ENCODE measurements around the gene CLIP2. TPM values are rescaled to one million over a fixed set of nuclear protein-coding genes. Genes with fewer than 3 reads are reported as not detected.
"Not testable (repeated sequence)": the region's sequence is repeated elsewhere in the genome, so short reads cannot be mapped to it uniquely, and the experiment has no call there.

Gene CLIP2
- total RNA-seq, 2 donors from 2014 or later: 50.7 to 52.9 TPM

DNA sequence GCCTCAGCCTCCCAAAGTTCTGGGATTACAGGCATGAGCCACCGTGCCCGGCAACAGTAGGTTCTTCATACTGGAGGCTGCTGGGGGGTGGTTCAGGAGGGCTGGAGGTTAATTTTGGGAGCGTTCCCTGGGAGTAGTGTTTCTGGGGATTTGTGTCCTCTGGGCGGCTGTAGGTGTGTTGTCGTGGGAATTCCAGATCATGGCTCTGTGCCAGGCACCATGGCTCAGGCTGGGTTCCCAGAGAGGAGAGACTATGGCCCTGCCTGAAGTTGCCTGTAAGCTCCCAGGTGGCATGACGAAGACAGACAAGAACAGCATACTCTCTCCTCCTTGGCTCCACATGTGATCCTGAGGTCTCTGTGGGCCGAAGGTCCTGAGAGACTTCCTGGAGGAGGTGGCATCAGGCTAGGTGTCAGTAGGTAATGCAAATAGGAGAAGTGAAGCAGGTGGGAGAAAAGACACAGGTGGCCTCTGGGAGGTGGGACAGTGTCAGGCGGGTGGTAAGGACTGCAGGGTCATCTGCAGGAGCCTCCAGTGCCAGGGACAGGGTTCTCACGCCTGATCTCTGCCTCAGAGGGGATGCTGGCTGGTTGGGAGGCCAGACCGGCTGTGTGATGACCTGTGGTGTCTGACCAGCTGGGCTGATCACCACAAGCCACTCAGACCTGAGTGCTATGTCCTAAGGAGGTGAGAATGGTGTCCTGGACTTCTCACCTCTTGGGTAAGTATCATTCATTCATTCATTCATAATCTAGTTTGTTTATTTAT lies 18.7 kb downstream of the CLIP2 start:
- Histone ChIP-seq H3K9me3 (no peaks in the 10 kb centered on the region), H3K27me3 (replicated peaks; ENCODE audit: insufficient read depth) (no peaks in the 10 kb centered on the region), H3K36me3 (no peaks in the 10 kb centered on the region), H3K27ac (peak overlapping the region in 1 of 2 donors; percentile 75), H3K4me1 (ENCODE audit: control insufficient read depth in 1 of 2, low read depth in 2 of 2) (peaks cover 27 to 50% of the 10 kb centered on the region in 2 donors), H3K4me3 (peak overlapping the region; percentile 73)
- DNase-seq (ENCODE audit: low spot score) (no peak), ATAC-seq (ENCODE audit: insufficient number of reproducible peaks, low FRiP score, low read depth) (no peak)
- TF ChIP-seq, protein P1, sequence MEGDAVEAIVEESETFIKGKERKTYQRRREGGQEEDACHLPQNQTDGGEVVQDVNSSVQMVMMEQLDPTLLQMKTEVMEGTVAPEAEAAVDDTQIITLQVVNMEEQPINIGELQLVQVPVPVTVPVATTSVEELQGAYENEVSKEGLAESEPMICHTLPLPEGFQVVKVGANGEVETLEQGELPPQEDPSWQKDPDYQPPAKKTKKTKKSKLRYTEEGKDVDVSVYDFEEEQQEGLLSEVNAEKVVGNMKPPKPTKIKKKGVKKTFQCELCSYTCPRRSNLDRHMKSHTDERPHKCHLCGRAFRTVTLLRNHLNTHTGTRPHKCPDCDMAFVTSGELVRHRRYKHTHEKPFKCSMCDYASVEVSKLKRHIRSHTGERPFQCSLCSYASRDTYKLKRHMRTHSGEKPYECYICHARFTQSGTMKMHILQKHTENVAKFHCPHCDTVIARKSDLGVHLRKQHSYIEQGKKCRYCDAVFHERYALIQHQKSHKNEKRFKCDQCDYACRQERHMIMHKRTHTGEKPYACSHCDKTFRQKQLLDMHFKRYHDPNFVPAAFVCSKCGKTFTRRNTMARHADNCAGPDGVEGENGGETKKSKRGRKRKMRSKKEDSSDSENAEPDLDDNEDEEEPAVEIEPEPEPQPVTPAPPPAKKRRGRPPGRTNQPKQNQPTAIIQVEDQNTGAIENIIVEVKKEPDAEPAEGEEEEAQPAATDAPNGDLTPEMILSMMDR (IDR thresholded peaks at IDR 0.05): no peak

DNA sequence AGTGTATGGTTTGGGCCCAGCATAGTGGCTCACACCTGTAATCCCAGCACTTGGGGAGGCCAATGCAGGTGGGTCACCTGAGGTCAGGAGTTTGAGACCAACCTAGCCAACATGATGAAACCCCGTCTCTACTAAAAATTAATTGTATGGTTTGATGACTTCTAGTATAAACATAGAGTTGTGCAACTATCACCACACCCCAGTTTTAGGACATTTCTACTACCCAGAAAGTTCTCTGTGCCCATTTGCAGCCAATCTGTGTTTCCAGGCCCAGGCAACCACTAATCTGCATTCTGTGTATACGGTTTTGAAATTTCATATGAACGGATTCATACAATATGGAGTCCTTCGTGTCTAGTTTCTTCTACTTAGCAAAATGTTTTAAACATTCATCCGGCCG lies 20.0 kb downstream of the CLIP2 start:
- DNase-seq (ENCODE audit: low spot score) (no peak), ATAC-seq (ENCODE audit: insufficient number of reproducible peaks, low FRiP score, low read depth) (no peak)
- TF ChIP-seq, protein P1 (IDR thresholded peaks at IDR 0.05): no peak
- H3K27me3 ChIP-seq (replicated peaks; ENCODE audit: insufficient read depth): no peaks in the 10 kb centered on the region
- peaks cover 27 to 46% of the 10 kb centered on the region in 2 donors for H3K4me1 ChIP-seq (ENCODE audit: control insufficient read depth in 1 of 2, low read depth in 2 of 2)
- H3K27ac ChIP-seq: no peak overlapping the region
- H3K9me3 ChIP-seq: no peaks in the 10 kb centered on the region
- H3K4me3 ChIP-seq: no peak overlapping the region
- no peaks in the 10 kb centered on the region for H3K36me3 ChIP-seq

DNA sequence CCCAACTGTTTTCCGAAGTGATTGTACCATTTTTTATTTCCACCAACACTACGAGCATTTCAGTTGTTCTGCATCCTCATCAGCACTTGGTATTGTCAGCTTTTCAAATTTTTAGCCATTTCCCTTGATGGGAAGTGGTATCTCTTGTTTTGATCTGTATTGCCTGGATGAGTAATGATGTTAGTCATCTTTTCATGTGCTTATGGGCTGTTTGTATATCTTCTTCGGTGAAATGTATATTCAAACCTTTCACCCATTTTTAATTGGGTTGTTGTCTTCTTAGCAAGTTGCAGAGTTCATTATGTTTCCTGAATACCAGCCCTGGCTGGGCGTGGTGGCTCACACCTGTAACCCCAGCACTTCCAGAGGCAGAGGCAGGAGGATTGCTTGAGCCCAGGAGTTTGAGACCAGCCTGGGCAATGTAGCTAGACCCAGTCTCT lies 22.1 kb downstream of the CLIP2 start:
- Histone ChIP-seq H3K4me1 (ENCODE audit: control insufficient read depth in 1 of 2, low read depth in 2 of 2) (peaks cover 22 to 37% of the 10 kb centered on the region in 2 donors), H3K27ac (peak overlapping the region in 1 of 2 donors; percentile 58), H3K9me3 (no peaks in the 10 kb centered on the region), H3K4me3 (no peak overlapping the region), H3K27me3 (replicated peaks; ENCODE audit: insufficient read depth) (no peaks in the 10 kb centered on the region), H3K36me3 (no peaks in the 10 kb centered on the region)
- DNase-seq (ENCODE audit: low spot score) (no peak), ATAC-seq (ENCODE audit: insufficient number of reproducible peaks, low FRiP score, low read depth) (no peak)
- TF ChIP-seq, protein P1 (IDR thresholded peaks at IDR 0.05): no peak

DNA sequence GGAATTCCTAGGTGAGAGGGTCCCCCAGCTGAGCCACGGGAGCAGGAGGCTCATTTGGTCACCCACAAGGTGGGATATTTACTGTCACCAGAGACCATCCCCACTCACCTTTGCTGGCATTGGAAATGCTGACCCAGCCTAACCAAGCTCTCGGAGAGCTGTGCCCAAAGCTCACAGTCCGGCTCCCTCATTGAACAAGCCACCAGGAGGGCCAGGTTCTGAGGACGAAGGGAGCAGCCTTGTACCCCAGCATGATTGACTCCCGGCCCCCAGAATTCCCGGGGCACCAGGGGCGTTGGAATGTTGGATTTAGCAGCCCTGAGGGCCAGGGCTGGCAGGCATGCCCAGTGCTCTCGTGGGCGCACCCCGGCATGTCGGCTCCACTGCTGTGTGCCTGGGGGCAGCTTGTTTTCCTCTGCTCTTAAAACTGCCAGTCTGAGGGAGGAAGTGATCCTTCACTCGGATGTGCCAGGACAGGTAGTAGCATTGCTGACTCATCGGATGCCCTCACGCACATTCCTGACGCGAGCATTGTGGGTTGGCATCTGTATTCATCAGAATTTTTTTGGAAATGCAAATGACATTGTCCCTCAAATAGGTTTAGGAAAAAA lies 23.3 kb downstream of the CLIP2 start:
- TF ChIP-seq, protein P1 (IDR thresholded peaks at IDR 0.05): no peak
- Histone ChIP-seq H3K4me1 (ENCODE audit: control insufficient read depth in 1 of 2, low read depth in 2 of 2) (peaks cover 12 to 25% of the 10 kb centered on the region in 2 donors), H3K27ac (no peak overlapping the region), H3K36me3 (no peaks in the 10 kb centered on the region), H3K27me3 (replicated peaks; ENCODE audit: insufficient read depth) (no peaks in the 10 kb centered on the region), H3K9me3 (no peaks in the 10 kb centered on the region), H3K4me3 (no peak overlapping the region)
- ATAC-seq (ENCODE audit: insufficient number of reproducible peaks, low FRiP score, low read depth): no peak
- DNase-seq (ENCODE audit: low spot score): no peak

DNA sequence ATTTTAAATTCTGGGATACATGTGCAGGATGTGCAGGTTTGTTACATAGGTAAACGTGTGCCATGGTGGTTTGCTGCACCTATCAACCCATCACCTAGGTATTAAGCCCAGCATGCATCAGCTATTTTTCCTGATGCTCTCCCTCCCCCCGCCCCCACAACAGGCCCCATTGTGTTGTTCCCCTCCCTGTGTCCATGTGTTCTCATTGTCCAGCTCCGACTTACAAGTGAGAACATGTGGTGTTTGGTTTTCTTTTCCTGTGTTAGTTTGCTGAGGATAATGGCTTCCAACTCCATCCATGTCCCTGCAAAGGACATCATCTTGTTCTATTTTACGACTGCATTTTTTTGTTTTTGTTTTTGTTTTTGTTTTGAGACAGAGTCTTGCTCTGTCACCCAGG lies 26.7 kb downstream of the CLIP2 start:
- H3K4me1 ChIP-seq (ENCODE audit: control insufficient read depth in 1 of 2, low read depth in 2 of 2); H3K27me3 ChIP-seq (replicated peaks; ENCODE audit: insufficient read depth); ATAC-seq (ENCODE audit: insufficient number of reproducible peaks, low FRiP score, low read depth); H3K36me3 ChIP-seq; H3K4me3 ChIP-seq; H3K9me3 ChIP-seq; DNase-seq (ENCODE audit: low spot score); H3K27ac ChIP-seq: not testable (repeated sequence)

Measured in thoracic aorta (tissue), 2 donors.